CD14-positive monocyte (primary cell): ENCODE measurements around the gene GRK3. TPM values are rescaled to one million over a fixed set of nuclear protein-coding genes. Genes with fewer than 3 reads are reported as not detected.
"Not testable (repeated sequence)": the region's sequence is repeated elsewhere in the genome, so short reads cannot be mapped to it uniquely, and the experiment has no call there.

Source experiments
- DNase-seq, 3 donors: peaks; one replicate each; pipeline ENCODE4 v3.0.0-alpha.2; 2011 to 2022
- H2AFZ ChIP-seq: 2 replicates; pipeline ENCODE4 v1.6.0; 2012; ENCODE audit warnings: mild to moderate bottlenecking, low read depth, low read length, inconsistent platforms; ENCODE audit not compliant: insufficient read depth, poor library complexity, severe bottlenecking
- H3K27ac ChIP-seq, 2 donors: 1 replicate in 1 of 2; 2 replicates in 1 of 2; pipeline ENCODE4 v1.5.1; 2012 to 2013; ENCODE audit warnings: low read length in 2 of 2, control low read depth in 1 of 2, inconsistent platforms in 1 of 2, low read depth in 1 of 2, mild to moderate bottlenecking in 1 of 2
- H3K27me3 ChIP-seq, 2 donors: one replicate each; pipeline versions ENCODE4 v1.6.0 to v1.6.1; 2011 to 2013; ENCODE audit warnings: low read length in 2 of 2; ENCODE audit not compliant: control insufficient read depth in 2 of 2, insufficient read depth in 2 of 2
- H3K36me3 ChIP-seq, 2 donors: replicated peaks in 1 of 2; 1 replicate in 1 of 2; 2 replicates in 1 of 2; pipeline versions ENCODE4 v1.5.1 to v1.6.1; 2012 to 2013; ENCODE audit warnings: low read length in 2 of 2, control low read depth in 1 of 2, inconsistent platforms in 1 of 2, mild to moderate bottlenecking in 1 of 2; ENCODE audit not compliant: insufficient read depth in 2 of 2, control insufficient read depth in 1 of 2
- H3K4me1 ChIP-seq, 2 donors: 1 replicate in 1 of 2; 2 replicates in 1 of 2; pipeline versions ENCODE4 v1.5.1 to v1.6.1; 2012 to 2013; ENCODE audit warnings: low read length in 2 of 2, control low read depth in 1 of 2, inconsistent platforms in 1 of 2, mild to moderate bottlenecking in 1 of 2, moderate library complexity in 1 of 2; ENCODE audit not compliant: insufficient read depth in 2 of 2, control insufficient read depth in 1 of 2
- H3K4me2 ChIP-seq: replicated peaks from 2 replicates; pipeline ENCODE3; 2012; ENCODE audit warnings: low read length, moderate library complexity, mild to moderate bottlenecking; ENCODE audit not compliant: poor library complexity, severe bottlenecking; ENCODE audit errors: extremely low read depth
- H3K4me3 ChIP-seq, 3 experiments: fragments of 200-600 bp in 1 of 3; sonication (generic) in 1 of 3; replicated peaks in 1 of 3; 1 replicate in 2 of 3; 2 replicates in 1 of 3; pipeline ENCODE4 v1.5.1; 2011 to 2013; ENCODE audit warnings: low read length in 3 of 3, mild to moderate bottlenecking in 3 of 3, control low read depth in 2 of 3, low read depth in 2 of 3, inconsistent platforms in 1 of 3, moderate library complexity in 1 of 3
- H3K79me2 ChIP-seq: 2 replicates; pipeline ENCODE4 v1.6.0; 2012; ENCODE audit warnings: mild to moderate bottlenecking, control low read depth, inconsistent platforms, low read length, moderate library complexity; ENCODE audit not compliant: insufficient read depth
- H3K9ac ChIP-seq: 2 replicates; pipeline ENCODE4 v1.6.0; 2017; ENCODE audit warnings: low read length, mild to moderate bottlenecking; ENCODE audit not compliant: insufficient read depth, poor library complexity, severe bottlenecking
- H3K9me3 ChIP-seq, 2 donors: replicated peaks in 1 of 2; 1 replicate in 1 of 2; 2 replicates in 1 of 2; pipeline versions ENCODE4 v1.5.1 to v1.6.1; 2012 to 2013; ENCODE audit warnings: low read length in 2 of 2, control low read depth in 1 of 2; ENCODE audit not compliant: control insufficient read depth in 1 of 2, insufficient read depth in 1 of 2
- H4K20me1 ChIP-seq: 2 replicates; pipeline ENCODE4 v1.6.0; 2012; ENCODE audit warnings: mild to moderate bottlenecking, low read length, control low read depth, moderate library complexity; ENCODE audit not compliant: insufficient read depth
- H3K27ac Mint-ChIP-seq, 7 donors: one replicate each; pipeline ENCODE4 v1.8.0; 2020; ENCODE audit warnings: mild to moderate bottlenecking in 7 of 7, mixed read lengths in 7 of 7, moderate library complexity in 6 of 7, inconsistent platforms in 2 of 7
- H3K27me3 Mint-ChIP-seq, 3 donors: one replicate each; pipeline ENCODE4 v1.8.0; 2021 to 2022; ENCODE audit warnings: low read depth in 3 of 3, mild to moderate bottlenecking in 3 of 3, mixed read lengths in 3 of 3, moderate library complexity in 3 of 3, inconsistent platforms in 1 of 3
- H3K36me3 Mint-ChIP-seq, 2 donors: one replicate each; pipeline ENCODE4 v1.8.0; 2020; ENCODE audit warnings: mixed read lengths in 2 of 2, inconsistent platforms in 1 of 2, mild to moderate bottlenecking in 1 of 2
- H3K4me1 Mint-ChIP-seq: one replicate; pipeline ENCODE4 v1.8.0; 2020; ENCODE audit warnings: mild to moderate bottlenecking, mixed read lengths
- H3K4me3 Mint-ChIP-seq, 2 donors: one replicate each; pipeline ENCODE4 v1.8.0; 2020; ENCODE audit warnings: mild to moderate bottlenecking in 2 of 2, mixed read lengths in 2 of 2, moderate library complexity in 1 of 2
- H3K9me3 Mint-ChIP-seq, 7 donors: one replicate each; pipeline ENCODE4 v1.8.0; 2020 to 2022; ENCODE audit warnings: mixed read lengths in 7 of 7, mild to moderate bottlenecking in 6 of 7, moderate library complexity in 6 of 7, inconsistent platforms in 2 of 7
- WGBS: methylation state at CpG from one replicate; pipeline ENCODE4 v1.1.5; 2013; ENCODE audit warnings: missing lambda C conversion rate; ENCODE audit not compliant: insufficient coverage; 5-methylcytosine and 5-hydroxymethylcytosine counted together
- intact Hi-C, 2 donors: fragments of 100-400 bp; cut with micrococcal nuclease; formaldehyde crosslinking; loops; one replicate each; pipeline versions ENCODE4 v1.15.0 to v1.15.1; 2023
- polyA plus RNA-seq, 3 donors: library from polyadenylated mRNA; depleted of rRNA in 1 of 3; unstranded in 2 of 3; stranded (reverse) in 1 of 3; fragments of 300-500 nt in 2 of 3; fragments of >200 nt in 1 of 3; fragmentation: Illumina TruSeq in 2 of 3; gene quantifications; 1 replicate in 2 of 3; 2 replicates in 1 of 3; pipeline ENCODE4 v1.2.3, GENCODE V29; 2012 to 2021
- TF ChIP-seq, protein P1 (sequence below): fragments of 200-600 bp; IDR thresholded peaks from one replicate; pipeline ENCODE4 v1.8.0; 2022; ENCODE audit warnings: antibody characterized with exemption, mild to moderate bottlenecking

Gene GRK3
- polyA plus RNA-seq, 3 donors: 8.3 to 33.3 (median 9.6) TPM

DNA sequence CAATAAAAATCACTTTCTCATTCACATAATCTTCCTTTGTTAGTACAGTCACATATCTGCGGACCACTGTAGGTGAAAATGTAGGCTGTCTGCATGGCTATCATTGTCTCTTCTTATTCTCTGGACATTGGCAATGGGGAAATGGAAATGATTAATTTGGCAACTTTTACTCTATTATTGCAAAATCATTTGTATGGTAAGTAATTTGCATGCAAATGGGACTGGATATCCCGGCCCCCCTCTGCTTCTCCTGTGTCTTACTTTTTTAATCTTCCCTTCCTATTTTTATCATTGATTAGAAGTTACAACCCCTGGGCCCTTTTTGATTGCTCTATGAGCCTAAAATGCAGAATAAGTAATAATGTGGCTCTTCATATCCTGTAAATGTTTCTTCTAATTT is 6.0 kb downstream of the GRK3 start:
- no peaks in the 10 kb centered on the region for H3K9me3 ChIP-seq
- H3K4me1 ChIP-seq: peaks cover 55 to 84% of the 10 kb centered on the region in 2 donors
- H3K27ac ChIP-seq: peak overlapping the region in 1 of 2 donors; percentile 77
- Mint-ChIP-seq H3K4me3 (peak overlapping the region in 1 of 2 donors; percentile 61), H3K9me3 (peaks cover 0 to 1% (median 0%) of the 10 kb centered on the region in 7 donors), H3K27me3 (peaks cover 0 to 1% (median 0%) of the 10 kb centered on the region in 3 donors), H3K27ac (peak overlapping the region; percentile 59 to 85 (median 80)), H3K4me1 (peaks cover 88% of the 10 kb centered on the region), H3K36me3 (peaks cover 16 to 19% of the 10 kb centered on the region in 2 donors)
- no peak overlapping the region for H2AFZ ChIP-seq
- peak overlapping the region in 1 of 3 experiments; percentile 99 for H3K4me3 ChIP-seq
- H3K27me3 ChIP-seq: no peaks in the 10 kb centered on the region
- intact Hi-C loops: no loop called here
- H3K9ac ChIP-seq: no peak overlapping the region
- H3K36me3 ChIP-seq: peaks cover 0 to 6% of the 10 kb centered on the region in 2 donors
- H4K20me1 ChIP-seq: peaks cover 87% of the 10 kb centered on the region
- WGBS: no CpG with 5 or more reads among the region's 2 CpGs
- peaks cover 93% of the 10 kb centered on the region for H3K79me2 ChIP-seq
- TF ChIP-seq, protein P1, sequence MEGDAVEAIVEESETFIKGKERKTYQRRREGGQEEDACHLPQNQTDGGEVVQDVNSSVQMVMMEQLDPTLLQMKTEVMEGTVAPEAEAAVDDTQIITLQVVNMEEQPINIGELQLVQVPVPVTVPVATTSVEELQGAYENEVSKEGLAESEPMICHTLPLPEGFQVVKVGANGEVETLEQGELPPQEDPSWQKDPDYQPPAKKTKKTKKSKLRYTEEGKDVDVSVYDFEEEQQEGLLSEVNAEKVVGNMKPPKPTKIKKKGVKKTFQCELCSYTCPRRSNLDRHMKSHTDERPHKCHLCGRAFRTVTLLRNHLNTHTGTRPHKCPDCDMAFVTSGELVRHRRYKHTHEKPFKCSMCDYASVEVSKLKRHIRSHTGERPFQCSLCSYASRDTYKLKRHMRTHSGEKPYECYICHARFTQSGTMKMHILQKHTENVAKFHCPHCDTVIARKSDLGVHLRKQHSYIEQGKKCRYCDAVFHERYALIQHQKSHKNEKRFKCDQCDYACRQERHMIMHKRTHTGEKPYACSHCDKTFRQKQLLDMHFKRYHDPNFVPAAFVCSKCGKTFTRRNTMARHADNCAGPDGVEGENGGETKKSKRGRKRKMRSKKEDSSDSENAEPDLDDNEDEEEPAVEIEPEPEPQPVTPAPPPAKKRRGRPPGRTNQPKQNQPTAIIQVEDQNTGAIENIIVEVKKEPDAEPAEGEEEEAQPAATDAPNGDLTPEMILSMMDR: no peak
- peak overlapping the region; percentile 62 for H3K4me2 ChIP-seq
- DNase-seq: peak in 2 of 3 donors; percentile 59 to 68

DNA sequence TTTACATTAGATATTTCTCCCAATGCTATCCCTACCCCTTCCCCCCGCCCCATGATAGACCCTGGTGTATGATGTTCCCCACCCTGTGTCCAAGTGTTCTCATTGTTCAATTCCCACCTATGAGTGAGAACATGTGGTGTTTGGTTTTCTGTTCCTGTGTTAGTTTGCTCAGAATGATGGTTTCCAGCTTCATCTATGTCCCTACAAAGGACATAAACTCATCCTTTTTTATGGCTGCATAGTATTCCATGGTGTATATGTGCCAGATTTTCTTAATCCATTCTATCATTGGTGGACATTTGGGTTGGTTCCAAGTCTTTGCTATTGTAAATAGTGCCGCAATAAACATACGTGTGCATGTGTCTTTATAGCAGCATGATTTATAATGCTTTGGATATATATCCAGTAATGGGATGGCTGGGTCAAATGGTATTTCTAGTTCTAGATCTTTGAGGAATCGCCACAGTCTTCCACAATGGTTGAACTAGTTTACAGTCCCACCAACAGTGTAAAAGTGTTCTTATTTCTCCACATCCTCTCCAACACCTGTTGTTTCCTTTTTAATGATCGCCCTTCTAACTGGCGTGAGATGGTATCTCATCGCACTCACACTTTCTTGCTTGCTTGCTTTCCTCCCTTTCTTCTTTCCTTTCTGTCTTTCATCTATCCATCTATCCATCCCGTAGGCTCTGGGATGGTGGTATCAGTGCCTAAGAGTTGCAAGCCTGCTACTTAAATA is 7.7 kb downstream of the GRK3 start:
- H3K9me3 ChIP-seq, H2AFZ ChIP-seq, H3K9me3 Mint-ChIP-seq, intact Hi-C loops, H3K36me3 ChIP-seq, H3K27me3 ChIP-seq, H3K4me3 ChIP-seq, DNase-seq, H3K27me3 Mint-ChIP-seq, H3K9ac ChIP-seq: not testable (repeated sequence)
- H3K4me1 ChIP-seq: peaks cover 54 to 82% of the 10 kb centered on the region in 2 donors
- H3K79me2 ChIP-seq: peaks cover 99% of the 10 kb centered on the region
- WGBS: no CpG with 5 or more reads among the region's 8 CpGs
- Mint-ChIP-seq H3K27ac (peak overlapping the region in 6 of 7 donors; percentile 5 to 89 (median 68)), H3K36me3 (peaks cover 16 to 21% of the 10 kb centered on the region in 2 donors), H3K4me1 (peaks cover 82% of the 10 kb centered on the region), H3K4me3 (peak overlapping the region in 1 of 2 donors; percentile 31)
- peak overlapping the region; percentile 6 for H3K4me2 ChIP-seq
- peaks cover 100% of the 10 kb centered on the region for H4K20me1 ChIP-seq
- H3K27ac ChIP-seq: peak overlapping the region in 1 of 2 donors; percentile 55
